Liver (tissue), 9 donors: ENCODE data around the gene SEPTIN5. TPM values are rescaled to one million over a fixed set of nuclear protein-coding genes. Genes with fewer than 3 reads are reported as not detected.

ENCODE experiments used
- DNase-seq: peaks from one replicate; pipeline ENCODE4 v3.0.0-alpha.2; 2017; ENCODE audit warnings: low spot score
- H3K27ac ChIP-seq, 2 donors: one replicate each; pipeline ENCODE4 v1.7.0; 2013; ENCODE audit warnings: inconsistent platforms in 2 of 2, low read length in 2 of 2, control low read depth in 1 of 2, low read depth in 1 of 2, mild to moderate bottlenecking in 1 of 2
- H3K27me3 ChIP-seq, 4 donors: one replicate each; pipeline versions ENCODE4 v1.6.1 to v1.7.0; 2013; ENCODE audit warnings: low read length in 3 of 4, inconsistent platforms in 1 of 4, mild to moderate bottlenecking in 1 of 4, moderate library complexity in 1 of 4; ENCODE audit not compliant: control insufficient read depth in 4 of 4, insufficient read depth in 4 of 4
- H3K36me3 ChIP-seq, 4 donors: one replicate each; pipeline versions ENCODE4 v1.6.1 to v1.7.0; 2013; ENCODE audit warnings: low read length in 3 of 4, mild to moderate bottlenecking in 3 of 4, low read depth in 1 of 4, moderate library complexity in 1 of 4; ENCODE audit not compliant: control insufficient read depth in 4 of 4, insufficient read depth in 3 of 4
- H3K4me1 ChIP-seq, 4 donors: one replicate each; pipeline versions ENCODE4 v1.6.1 to v1.7.0; 2013; ENCODE audit warnings: low read length in 3 of 4, mild to moderate bottlenecking in 3 of 4, moderate library complexity in 1 of 4; ENCODE audit not compliant: control insufficient read depth in 4 of 4, insufficient read depth in 4 of 4
- H3K4me3 ChIP-seq, 3 donors: one replicate each; pipeline versions ENCODE4 v1.6.1 to v1.7.0; 2013; ENCODE audit warnings: low read length in 3 of 3, control low read depth in 1 of 3, low read depth in 1 of 3, mild to moderate bottlenecking in 1 of 3
- H3K9ac ChIP-seq, 2 donors: one replicate each; pipeline ENCODE4 v1.7.0; 2013; ENCODE audit warnings: low read length in 2 of 2, mild to moderate bottlenecking in 2 of 2, moderate library complexity in 2 of 2, control low read depth in 1 of 2, low read depth in 1 of 2
- H3K9me3 ChIP-seq, 4 donors: one replicate each; pipeline versions ENCODE4 v1.6.1 to v1.7.0; 2013; ENCODE audit warnings: low read length in 3 of 4; ENCODE audit not compliant: control insufficient read depth in 4 of 4
- EGR1 ChIP-seq, 2 donors: IDR thresholded peaks; 2 replicates each; pipeline ENCODE4 v1.6.1; 2016 to 2018; ENCODE audit warnings: antibody characterized with exemption in 2 of 2, low read depth in 2 of 2
- FOXA1 ChIP-seq: IDR thresholded peaks from 2 replicates; pipeline ENCODE4 v1.6.1; 2016; ENCODE audit warnings: antibody characterized with exemption
- GABPA ChIP-seq, 2 donors: IDR thresholded peaks in 1 of 2; conservative IDR thresholded peaks in 1 of 2; 2 replicates each; pipeline ENCODE4 v1.6.1; 2016; ENCODE audit warnings: antibody characterized with exemption in 2 of 2, mild to moderate bottlenecking in 1 of 2, moderate library complexity in 1 of 2
- HNF4G ChIP-seq: IDR thresholded peaks from 2 replicates; pipeline ENCODE4 v1.6.1; 2016; ENCODE audit warnings: antibody characterized with exemption
- JUND ChIP-seq, 2 donors: IDR thresholded peaks; 2 replicates each; pipeline ENCODE4 v1.6.1; 2016; ENCODE audit warnings: antibody characterized with exemption in 2 of 2
- RAD21 ChIP-seq, 2 donors: IDR thresholded peaks; 2 replicates each; pipeline ENCODE4 v1.6.1; 2016; ENCODE audit warnings: antibody characterized with exemption in 2 of 2, mild to moderate bottlenecking in 2 of 2
- RXRA ChIP-seq, 2 donors: IDR thresholded peaks; 2 replicates each; pipeline ENCODE4 v1.6.1; 2017 to 2018; ENCODE audit warnings: antibody characterized with exemption in 2 of 2, mild to moderate bottlenecking in 1 of 2
- YY1 ChIP-seq: IDR thresholded peaks from 2 replicates; pipeline ENCODE4 v1.6.1; 2016; ENCODE audit warnings: antibody characterized with exemption, mild to moderate bottlenecking
- WGBS: extraction: QIAGEN DNeasy Blood & Tissue Kit; methylation state at CpG from one replicate; pipeline ENCODE4 v1.1.7; 2013; 5-methylcytosine and 5-hydroxymethylcytosine counted together
- polyA plus RNA-seq, 2 donors: library from polyadenylated mRNA; stranded (reverse) in 1 of 2; unstranded in 1 of 2; fragments of 200-250 nt in 1 of 2; fragments of >200 nt in 1 of 2; fragmentation: Nextera tagmentation in 1 of 2; extraction: Ambion mirVana in 1 of 2; gene quantifications; one replicate each; pipeline versions ENCODE4 v1.2.1 to v1.2.3, GENCODE V29; 2013 to 2015
- total RNA-seq, 2 donors: library from RNA; depleted of rRNA; stranded (reverse); fragments of >200 nt; gene quantifications; one replicate each; pipeline ENCODE4 v1.2.3, GENCODE V29; 2014
- TF ChIP-seq, protein P1 (sequence below): fragments of 150-350 bp; IDR thresholded peaks from 2 replicates; pipeline ENCODE4 v1.5.1; 2017; ENCODE audit warnings: improper control_type of control experiment, low read depth, low read length; ENCODE audit not compliant: missing input control
- TF ChIP-seq, protein P2 (sequence below): IDR thresholded peaks from 2 replicates; pipeline ENCODE4 v1.6.1; 2016; ENCODE audit warnings: antibody characterized with exemption
- TF ChIP-seq, protein P3 (sequence below): IDR thresholded peaks from 2 replicates; pipeline ENCODE4 v1.6.1; 2016; ENCODE audit warnings: antibody characterized with exemption, mild to moderate bottlenecking
- donor health status: healthy.
- donor health status: healthy.
- donor health status: healthy.
- donor health status: healthy.
- donor health status: healthy.

Gene SEPTIN5
- total and polyA plus RNA-seq, 4 donors = 0.26 to 3.5 (median 2.8) TPM

DNA sequence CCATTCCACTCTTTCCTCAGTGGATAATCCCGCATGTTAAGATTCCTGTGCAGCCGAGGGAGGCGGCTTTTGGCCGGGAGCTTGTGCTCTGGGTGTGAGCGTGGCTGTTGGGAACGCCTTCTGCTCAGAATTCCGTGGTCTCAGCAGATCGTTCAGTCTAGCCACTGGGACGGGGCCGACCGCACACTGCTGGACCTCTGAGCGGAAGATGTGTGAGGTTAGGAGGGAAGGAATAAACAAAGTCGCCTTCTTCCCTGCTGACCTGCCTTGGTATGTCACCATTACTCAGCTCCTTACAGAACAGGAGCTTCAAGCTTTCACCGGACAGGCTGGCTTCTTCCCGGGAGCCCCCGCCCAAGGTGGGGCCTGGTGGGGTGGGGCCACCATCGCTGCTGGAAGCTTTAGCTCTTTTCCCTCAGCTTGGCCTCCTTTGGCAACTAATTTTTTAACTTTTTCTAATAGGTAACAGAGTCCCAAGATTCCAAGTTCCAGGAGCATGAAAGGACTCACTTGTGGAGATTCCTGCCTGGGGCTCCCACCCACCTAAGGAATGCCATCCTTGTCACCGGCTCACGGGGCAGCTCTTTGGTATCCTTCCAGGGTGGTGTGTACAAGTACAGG lies 22.5 kb upstream of the SEPTIN5 start:
- no peaks in the 10 kb centered on the region for H3K4me1 ChIP-seq
- peaks cover 0 to 4% (median 0%) of the 10 kb centered on the region in 4 donors for H3K27me3 ChIP-seq
- no peak overlapping the region for H3K4me3 ChIP-seq
- H3K27ac ChIP-seq = no peak overlapping the region
- H3K9me3 ChIP-seq = no peaks in the 10 kb centered on the region
- DNase-seq = no peak
- TF ChIP-seq, protein P1, sequence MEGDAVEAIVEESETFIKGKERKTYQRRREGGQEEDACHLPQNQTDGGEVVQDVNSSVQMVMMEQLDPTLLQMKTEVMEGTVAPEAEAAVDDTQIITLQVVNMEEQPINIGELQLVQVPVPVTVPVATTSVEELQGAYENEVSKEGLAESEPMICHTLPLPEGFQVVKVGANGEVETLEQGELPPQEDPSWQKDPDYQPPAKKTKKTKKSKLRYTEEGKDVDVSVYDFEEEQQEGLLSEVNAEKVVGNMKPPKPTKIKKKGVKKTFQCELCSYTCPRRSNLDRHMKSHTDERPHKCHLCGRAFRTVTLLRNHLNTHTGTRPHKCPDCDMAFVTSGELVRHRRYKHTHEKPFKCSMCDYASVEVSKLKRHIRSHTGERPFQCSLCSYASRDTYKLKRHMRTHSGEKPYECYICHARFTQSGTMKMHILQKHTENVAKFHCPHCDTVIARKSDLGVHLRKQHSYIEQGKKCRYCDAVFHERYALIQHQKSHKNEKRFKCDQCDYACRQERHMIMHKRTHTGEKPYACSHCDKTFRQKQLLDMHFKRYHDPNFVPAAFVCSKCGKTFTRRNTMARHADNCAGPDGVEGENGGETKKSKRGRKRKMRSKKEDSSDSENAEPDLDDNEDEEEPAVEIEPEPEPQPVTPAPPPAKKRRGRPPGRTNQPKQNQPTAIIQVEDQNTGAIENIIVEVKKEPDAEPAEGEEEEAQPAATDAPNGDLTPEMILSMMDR = no peak
- TF ChIP-seq, protein P2, sequence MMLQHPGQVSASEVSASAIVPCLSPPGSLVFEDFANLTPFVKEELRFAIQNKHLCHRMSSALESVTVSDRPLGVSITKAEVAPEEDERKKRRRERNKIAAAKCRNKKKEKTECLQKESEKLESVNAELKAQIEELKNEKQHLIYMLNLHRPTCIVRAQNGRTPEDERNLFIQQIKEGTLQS = no peak
- TF ChIP-seq FOXA1 (no peak), JUND (IDR thresholded peaks at IDR 0.05) (no peak), RXRA (IDR thresholded peaks at IDR 0.05) (no peak), HNF4G (no peak)
- no peaks in the 10 kb centered on the region for H3K36me3 ChIP-seq
- WGBS = 43% methylated on average over 19 of the region's 19 CpGs
- H3K9ac ChIP-seq = no peak overlapping the region

DNA sequence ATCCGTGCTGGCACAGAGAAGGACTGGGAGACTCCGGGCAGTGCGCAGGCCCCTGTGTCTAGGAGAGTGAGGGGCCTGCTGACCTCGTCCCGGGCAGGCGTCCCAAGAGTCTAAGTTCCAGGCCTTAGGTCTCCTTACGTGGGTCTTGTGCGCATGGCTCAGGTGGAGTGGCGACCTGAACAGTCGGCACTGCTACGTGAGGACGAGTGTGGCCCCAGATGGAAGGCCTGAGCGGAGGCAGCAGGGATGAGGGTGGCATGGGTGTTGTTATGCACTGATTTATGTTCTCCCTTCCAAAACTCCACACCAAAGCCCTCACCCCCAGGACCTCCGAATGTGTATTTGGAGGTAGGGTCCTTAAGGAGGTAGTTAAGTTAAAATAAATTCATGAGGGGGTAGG lies 20.7 kb upstream of the SEPTIN5 start:
- TF ChIP-seq GABPA (IDR thresholded peaks at IDR 0.05 in 1 of 2, conservative IDR thresholded peaks at IDR 0.05 in 1 of 2) (no peak), FOXA1 (no peak), RXRA (IDR thresholded peaks at IDR 0.05) (no peak), YY1 (no peak), EGR1 (IDR thresholded peaks at IDR 0.05; ENCODE audit: low read depth in 2 of 2) (no peak), RAD21 (IDR thresholded peaks at IDR 0.05) (no peak), JUND (IDR thresholded peaks at IDR 0.05) (no peak)
- TF ChIP-seq, protein P3, sequence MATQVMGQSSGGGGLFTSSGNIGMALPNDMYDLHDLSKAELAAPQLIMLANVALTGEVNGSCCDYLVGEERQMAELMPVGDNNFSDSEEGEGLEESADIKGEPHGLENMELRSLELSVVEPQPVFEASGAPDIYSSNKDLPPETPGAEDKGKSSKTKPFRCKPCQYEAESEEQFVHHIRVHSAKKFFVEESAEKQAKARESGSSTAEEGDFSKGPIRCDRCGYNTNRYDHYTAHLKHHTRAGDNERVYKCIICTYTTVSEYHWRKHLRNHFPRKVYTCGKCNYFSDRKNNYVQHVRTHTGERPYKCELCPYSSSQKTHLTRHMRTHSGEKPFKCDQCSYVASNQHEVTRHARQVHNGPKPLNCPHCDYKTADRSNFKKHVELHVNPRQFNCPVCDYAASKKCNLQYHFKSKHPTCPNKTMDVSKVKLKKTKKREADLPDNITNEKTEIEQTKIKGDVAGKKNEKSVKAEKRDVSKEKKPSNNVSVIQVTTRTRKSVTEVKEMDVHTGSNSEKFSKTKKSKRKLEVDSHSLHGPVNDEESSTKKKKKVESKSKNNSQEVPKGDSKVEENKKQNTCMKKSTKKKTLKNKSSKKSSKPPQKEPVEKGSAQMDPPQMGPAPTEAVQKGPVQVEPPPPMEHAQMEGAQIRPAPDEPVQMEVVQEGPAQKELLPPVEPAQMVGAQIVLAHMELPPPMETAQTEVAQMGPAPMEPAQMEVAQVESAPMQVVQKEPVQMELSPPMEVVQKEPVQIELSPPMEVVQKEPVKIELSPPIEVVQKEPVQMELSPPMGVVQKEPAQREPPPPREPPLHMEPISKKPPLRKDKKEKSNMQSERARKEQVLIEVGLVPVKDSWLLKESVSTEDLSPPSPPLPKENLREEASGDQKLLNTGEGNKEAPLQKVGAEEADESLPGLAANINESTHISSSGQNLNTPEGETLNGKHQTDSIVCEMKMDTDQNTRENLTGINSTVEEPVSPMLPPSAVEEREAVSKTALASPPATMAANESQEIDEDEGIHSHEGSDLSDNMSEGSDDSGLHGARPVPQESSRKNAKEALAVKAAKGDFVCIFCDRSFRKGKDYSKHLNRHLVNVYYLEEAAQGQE = no peak
- TF ChIP-seq, protein P1 = no peak
- TF ChIP-seq, protein P2 = no peak
- H3K4me3 ChIP-seq = no peak overlapping the region
- no peaks in the 10 kb centered on the region for H3K36me3 ChIP-seq
- H3K27ac ChIP-seq = no peak overlapping the region
- peaks cover 0 to 4% (median 0%) of the 10 kb centered on the region in 4 donors for H3K27me3 ChIP-seq
- no peaks in the 10 kb centered on the region for H3K9me3 ChIP-seq
- WGBS = 95% methylated on average over 14 of the region's 14 CpGs
- no peak for DNase-seq
- no peak overlapping the region for H3K9ac ChIP-seq
- no peaks in the 10 kb centered on the region for H3K4me1 ChIP-seq
